GM10266 (cell line): ENCODE results near the gene MAD1L1.

ENCODE experiments used
- DNase-seq: peaks from one replicate; pipeline ENCODE4 v3.0.0; 2012; ENCODE audit errors: extremely low spot score
- TF ChIP-seq, protein P1 (sequence below): IDR thresholded peaks from 2 replicates; pipeline ENCODE4 v1.5.1; 2012; ENCODE audit warnings: mild to moderate bottlenecking, low read depth; ENCODE audit not compliant: control insufficient read depth, insufficient read depth; ENCODE audit errors: missing control alignments

Gene MAD1L1

GRCh38 chr7:1957471-1958225 is 275.1 kb downstream of the MAD1L1 start:
- TF ChIP-seq, protein P1, sequence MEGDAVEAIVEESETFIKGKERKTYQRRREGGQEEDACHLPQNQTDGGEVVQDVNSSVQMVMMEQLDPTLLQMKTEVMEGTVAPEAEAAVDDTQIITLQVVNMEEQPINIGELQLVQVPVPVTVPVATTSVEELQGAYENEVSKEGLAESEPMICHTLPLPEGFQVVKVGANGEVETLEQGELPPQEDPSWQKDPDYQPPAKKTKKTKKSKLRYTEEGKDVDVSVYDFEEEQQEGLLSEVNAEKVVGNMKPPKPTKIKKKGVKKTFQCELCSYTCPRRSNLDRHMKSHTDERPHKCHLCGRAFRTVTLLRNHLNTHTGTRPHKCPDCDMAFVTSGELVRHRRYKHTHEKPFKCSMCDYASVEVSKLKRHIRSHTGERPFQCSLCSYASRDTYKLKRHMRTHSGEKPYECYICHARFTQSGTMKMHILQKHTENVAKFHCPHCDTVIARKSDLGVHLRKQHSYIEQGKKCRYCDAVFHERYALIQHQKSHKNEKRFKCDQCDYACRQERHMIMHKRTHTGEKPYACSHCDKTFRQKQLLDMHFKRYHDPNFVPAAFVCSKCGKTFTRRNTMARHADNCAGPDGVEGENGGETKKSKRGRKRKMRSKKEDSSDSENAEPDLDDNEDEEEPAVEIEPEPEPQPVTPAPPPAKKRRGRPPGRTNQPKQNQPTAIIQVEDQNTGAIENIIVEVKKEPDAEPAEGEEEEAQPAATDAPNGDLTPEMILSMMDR = no peak
- no peak for DNase-seq

- TF ChIP-seq, protein P1 = no peak
- DNase-seq = no peak
These were observed 275.9 kb downstream of the MAD1L1 start for GRCh38 chr7:1956611-1957470.

- no peak for DNase-seq
- TF ChIP-seq, protein P1 = no peak
These were observed 276.6 kb downstream of the MAD1L1 start for GRCh38 chr7:1956141-1956540.

DNA sequence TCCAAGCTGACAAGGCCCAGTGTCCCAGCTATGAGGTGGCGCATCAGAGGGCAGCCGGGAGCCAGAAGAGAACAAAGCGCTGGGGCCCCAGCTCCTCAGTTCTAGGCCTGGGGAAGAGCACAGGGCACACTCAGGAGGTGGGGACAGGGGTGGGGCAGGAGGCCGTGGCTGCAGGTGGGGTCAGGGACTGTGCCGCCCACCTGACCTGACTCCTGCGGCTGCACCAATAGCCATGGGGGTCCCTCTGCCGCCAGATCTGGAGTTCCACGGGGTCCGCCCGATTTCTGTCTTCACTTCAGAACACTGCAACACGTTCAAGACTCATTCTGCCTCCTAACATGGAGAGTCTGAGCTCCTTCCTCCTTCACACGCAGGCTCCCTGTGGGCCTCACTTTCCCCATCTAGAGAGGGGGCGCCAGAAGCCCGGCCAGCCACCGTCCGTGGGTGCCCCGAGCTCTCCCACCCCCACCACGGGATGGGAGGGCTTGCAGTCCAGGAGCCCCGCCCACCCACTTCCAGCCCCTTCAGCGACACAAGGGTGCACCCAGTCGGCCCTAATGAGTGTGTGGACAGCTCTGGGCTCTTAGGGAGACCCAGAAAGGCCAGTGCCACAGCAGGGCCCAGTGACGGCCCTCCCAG is 278.3 kb downstream of the MAD1L1 start:
- TF ChIP-seq, protein P1 = no peak
- DNase-seq = no peak

- TF ChIP-seq, protein P1 = no peak
- DNase-seq = no peak
These were observed 279.2 kb downstream of the MAD1L1 start for GRCh38 chr7:1953199-1954190.

DNA sequence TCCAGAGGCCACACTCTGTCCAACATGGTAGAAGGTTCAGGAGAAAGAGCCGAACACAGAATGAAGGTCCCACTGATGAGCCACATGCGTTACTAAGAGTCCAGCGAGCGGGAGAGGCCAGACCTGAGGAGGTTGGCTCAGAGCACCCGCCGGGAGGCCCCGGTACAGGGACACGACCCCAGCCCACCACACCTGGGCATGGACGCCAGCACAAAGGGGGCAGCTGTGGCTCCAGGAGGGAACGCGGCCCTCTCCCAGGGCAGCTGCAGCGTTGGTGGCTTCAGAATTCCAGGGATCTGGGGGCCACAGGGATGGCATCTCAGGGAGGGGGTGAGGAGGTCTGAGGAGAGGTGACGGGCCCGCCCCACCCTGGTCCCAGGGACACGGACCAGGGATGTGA is 280.0 kb downstream of the MAD1L1 start:
- DNase-seq = no peak
- TF ChIP-seq, protein P1 = no peak
